ENCODE data around the gene ATP6V1F. TPM values are rescaled to one million over a fixed set of nuclear protein-coding genes. Genes with fewer than 3 reads are reported as not detected.

The ATP6V1F gene
- total RNA-seq, 1 experiment from 2014 or later = 149 TPM

GRCh38 chr7:128902761-128903585 lies 40.3 kb downstream of the ATP6V1F start (continued):
- TF ChIP-seq REST (IDR thresholded peaks at IDR 0.05; ENCODE audit: low read depth) (no peak), POLR2AphosphoS5 (IDR thresholded peaks at IDR 0.05; ENCODE audit: low read depth, low read length) (no peak), SIN3A (IDR thresholded peaks at IDR 0.05; ENCODE audit: low read depth) (no peak), EGR1 (IDR thresholded peaks at IDR 0.05; ENCODE audit: low read depth) (no peak)

- H3K36me3 ChIP-seq (ENCODE audit: control insufficient read depth in 1 of 2, insufficient read depth in 2 of 2, low read length in 2 of 2) = no peaks in the 10 kb centered on the region
- ATAC-seq (no peak), DNase-seq (ENCODE audit: low read depth, low spot score) (no peak)
- no peaks in the 10 kb centered on the region for H3K79me2 ChIP-seq (ENCODE audit: insufficient read depth, low read length)
- no peaks in the 10 kb centered on the region for H3K27me3 ChIP-seq (ENCODE audit: insufficient read depth, low read length)
- no peaks in the 10 kb centered on the region for H3K9me3 ChIP-seq (ENCODE audit: control insufficient read depth in 1 of 2, insufficient read depth in 1 of 2, low read depth in 1 of 2, low read length in 2 of 2)
- peaks cover 7 to 27% of the 10 kb centered on the region in 2 experiments for H3K4me1 ChIP-seq (ENCODE audit: control insufficient read depth in 1 of 2, insufficient read depth in 2 of 2, low read length in 2 of 2)
- no peak overlapping the region for H3K4me3 ChIP-seq (replicated peaks in 1 of 2; ENCODE audit: low read depth in 1 of 2, low read length in 2 of 2)
- no peak overlapping the region for H3K27ac ChIP-seq (ENCODE audit: low read depth, low read length)
- BruUV-seq (replicated peaks) = no TSS peak
- ChIA-PET RAD21 (ENCODE audit: low non-redundant PET in 1 of 2, low total read pairs in 2 of 2, uncharacterized antibody in 2 of 2, unreplicated experiment in 2 of 2) (no interaction called here), POLR2A (no interaction called here), CTCF (interaction anchor here (1.3 to 2.1 kb wide), 2 partner anchors 20 to 188 kb away, joined by 4 to 6 read pairs; no protein-coding TSS in a partner anchor)
- H3K9ac ChIP-seq (ENCODE audit: low read length) = no peak overlapping the region
- TF ChIP-seq POLR2AphosphoS5 (IDR thresholded peaks at IDR 0.05; ENCODE audit: low read depth, low read length) (no peak), SRF (IDR thresholded peaks at IDR 0.05; ENCODE audit: low read depth) (no peak), JUND (IDR thresholded peaks at IDR 0.05) (no peak), MAX (IDR thresholded peaks at IDR 0.05) (no peak), RAD21 (IDR thresholded peaks at IDR 0.05; ENCODE audit: low read depth) (no peak), ATF3 (IDR thresholded peaks at IDR 0.05) (no peak)
- intact Hi-C loops (cut with micrococcal nuclease) = loop anchor here (1.0 to 2.0 kb wide), 2 partner anchors 188 to 307 kb away; no protein-coding TSS in a partner anchor
- peak overlapping the region; percentile 61 for H3K4me2 ChIP-seq (ENCODE audit: low read length)
- H3K9me2 ChIP-seq (ENCODE audit: insufficient read depth) = no peaks in the 10 kb centered on the region
- H4K20me1 ChIP-seq (ENCODE audit: insufficient read depth) = no peaks in the 10 kb centered on the region
- H2AFZ ChIP-seq (ENCODE audit: low read depth, low read length, poor library complexity, severe bottlenecking) = no peak overlapping the region
These were observed 41.1 kb downstream of the ATP6V1F start for GRCh38 chr7:128903621-128904361.
